Measurements from ENCODE around the gene PREX1. TPM values are rescaled to one million over a fixed set of nuclear protein-coding genes. Genes with fewer than 3 reads are reported as not detected.

The PREX1 gene
- total RNA-seq, 4 donors from 2014 or later, result 9.9 to 150 (median 18.4) TPM

- Histone ChIP-seq H3K4me1 (peaks cover 0 to 62% (median 44%) of the 10 kb centered on the region in 4 donors), H3K36me3 (peaks cover 0 to 3% (median 0%) of the 10 kb centered on the region in 3 donors), H3K27me3 (no peaks in the 10 kb centered on the region), H3K27ac (peak overlapping the region in 3 of 4 donors; percentile 11 to 82 (median 37)), H3K4me3 (no peak overlapping the region), H3K9me3 (no peaks in the 10 kb centered on the region)
- TF ChIP-seq CTCF (IDR thresholded peaks at IDR 0.05), result no peak
- peak; percentile 50 to 85 (median 81) for DNase-seq
These were observed 108.8 kb downstream of the PREX1 start for GRCh38 chr20:48718786-48719578.

DNA sequence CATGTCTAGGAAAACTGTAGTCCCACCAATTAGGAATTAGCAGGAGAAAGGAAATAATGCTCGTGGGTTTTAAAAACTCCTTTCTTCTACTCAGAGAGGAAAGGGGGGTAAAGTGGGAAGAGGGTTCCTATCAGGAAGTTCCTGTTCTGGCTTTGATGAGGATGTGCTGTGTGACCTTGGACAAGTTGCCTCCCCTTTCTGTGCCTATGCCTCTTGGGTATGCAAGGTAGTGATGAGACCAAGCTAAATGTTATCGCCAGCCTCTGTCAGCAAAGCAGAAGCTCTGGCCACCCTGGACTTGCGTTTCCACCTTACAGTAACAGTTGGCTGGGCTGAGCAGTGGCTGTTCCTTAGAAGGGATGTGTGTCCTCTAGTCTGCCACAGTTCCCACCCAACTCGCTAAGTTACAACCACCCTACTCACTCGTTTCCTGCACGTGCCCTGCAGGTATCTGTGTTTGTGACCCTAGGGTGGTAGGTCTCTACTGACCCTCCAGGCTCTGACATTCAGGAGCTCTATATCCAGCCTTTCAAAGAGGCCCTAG is 110.0 kb downstream of the PREX1 start:
- Histone ChIP-seq H3K27ac (peak overlapping the region in 1 of 4 donors; percentile 82), H3K4me3 (no peak overlapping the region), H3K27me3 (no peaks in the 10 kb centered on the region), H3K4me1 (peaks cover 0 to 57% (median 38%) of the 10 kb centered on the region in 4 donors), H3K9me3 (no peaks in the 10 kb centered on the region), H3K36me3 (peaks cover 0 to 3% (median 0%) of the 10 kb centered on the region in 3 donors)
- no peak for TF ChIP-seq POLR2A (IDR thresholded peaks at IDR 0.05)
- TF ChIP-seq CTCF (IDR thresholded peaks at IDR 0.05), result no peak
- peak in 1 of 3 donors; percentile 55 for DNase-seq

GRCh38 chr20:48717095-48717672 is 110.6 kb downstream of the PREX1 start:
- H3K36me3 ChIP-seq, result peaks cover 0 to 3% (median 0%) of the 10 kb centered on the region in 3 donors
- no peak overlapping the region for H3K4me3 ChIP-seq
- peaks cover 0 to 58% (median 33%) of the 10 kb centered on the region in 4 donors for H3K4me1 ChIP-seq
- TF ChIP-seq CTCF (IDR thresholded peaks at IDR 0.05) (no peak), POLR2A (IDR thresholded peaks at IDR 0.05) (no peak)
- no peaks in the 10 kb centered on the region for H3K27me3 ChIP-seq
- no peaks in the 10 kb centered on the region for H3K9me3 ChIP-seq
- peak in 2 of 3 donors; percentile 62 to 64 for DNase-seq
- H3K27ac ChIP-seq, result peak overlapping the region in 1 of 4 donors; percentile 82

- TF ChIP-seq CTCF (IDR thresholded peaks at IDR 0.05) (no peak), POLR2A (IDR thresholded peaks at IDR 0.05) (no peak)
- peaks cover 0 to 3% (median 0%) of the 10 kb centered on the region in 3 donors for H3K36me3 ChIP-seq
- peak overlapping the region in 3 of 4 donors; percentile 47 to 82 (median 52) for H3K27ac ChIP-seq
- H3K9me3 ChIP-seq, result no peaks in the 10 kb centered on the region
- DNase-seq, result no peak
- H3K4me3 ChIP-seq, result peak overlapping the region in 1 of 4 donors; percentile 18
- H3K4me1 ChIP-seq, result peaks cover 0 to 57% (median 33%) of the 10 kb centered on the region in 4 donors
- H3K27me3 ChIP-seq, result no peaks in the 10 kb centered on the region
These were observed 111.3 kb downstream of the PREX1 start for GRCh38 chr20:48716541-48716940.

- TF ChIP-seq CTCF (IDR thresholded peaks at IDR 0.05) (no peak), POLR2A (IDR thresholded peaks at IDR 0.05) (no peak)
- peak overlapping the region in 3 of 4 donors; percentile 47 to 82 (median 52) for H3K27ac ChIP-seq
- peaks cover 0 to 53% (median 29%) of the 10 kb centered on the region in 4 donors for H3K4me1 ChIP-seq
These were observed 111.7 kb downstream of the PREX1 start for GRCh38 chr20:48716086-48716485.

More at GRCh38 chr20:48716086-48716485, 111.7 kb downstream of the PREX1 start:
- H3K27me3 ChIP-seq, result no peaks in the 10 kb centered on the region
- H3K4me3 ChIP-seq, result peak overlapping the region in 1 of 4 donors; percentile 18
- no peaks in the 10 kb centered on the region for H3K9me3 ChIP-seq
- peaks cover 0 to 3% (median 0%) of the 10 kb centered on the region in 3 donors for H3K36me3 ChIP-seq
- peak in 2 of 3 donors; percentile 70 to 76 for DNase-seq
